T-helper 2 cell (primary cell): ENCODE data around the gene SPATA9.

ENCODE experiments used
- DNase-seq, 5 experiments: peaks; one replicate each; pipeline versions ENCODE4 v3.0.0 to v3.0.0-alpha.2; 2012 to 2022

Gene SPATA9

GRCh38 chr5:95619096-95619495 is 63.7 kb downstream of the SPATA9 start:
- no peak for DNase-seq

- DNase-seq: no peak
These were observed 65.7 kb downstream of the SPATA9 start for GRCh38 chr5:95617057-95617456.

- DNase-seq: no peak
These were observed 67.7 kb downstream of the SPATA9 start for GRCh38 chr5:95615164-95615467.

- DNase-seq: no peak
These were observed 69.3 kb downstream of the SPATA9 start for GRCh38 chr5:95613514-95613913.

- no peak for DNase-seq
These were observed 71.4 kb downstream of the SPATA9 start for GRCh38 chr5:95611396-95611795.

- DNase-seq: no peak
These were observed 72.2 kb downstream of the SPATA9 start for GRCh38 chr5:95610546-95610945.

- DNase-seq: no peak
These were observed 73.1 kb downstream of the SPATA9 start for GRCh38 chr5:95609711-95610110.
